ENCODE data around the gene KRTAP10-4. TPM values are rescaled to one million over a fixed set of nuclear protein-coding genes. Genes with fewer than 3 reads are reported as not detected.

The KRTAP10-4 gene
- total RNA-seq, 3 donors from 2014 or later: not detected

DNA sequence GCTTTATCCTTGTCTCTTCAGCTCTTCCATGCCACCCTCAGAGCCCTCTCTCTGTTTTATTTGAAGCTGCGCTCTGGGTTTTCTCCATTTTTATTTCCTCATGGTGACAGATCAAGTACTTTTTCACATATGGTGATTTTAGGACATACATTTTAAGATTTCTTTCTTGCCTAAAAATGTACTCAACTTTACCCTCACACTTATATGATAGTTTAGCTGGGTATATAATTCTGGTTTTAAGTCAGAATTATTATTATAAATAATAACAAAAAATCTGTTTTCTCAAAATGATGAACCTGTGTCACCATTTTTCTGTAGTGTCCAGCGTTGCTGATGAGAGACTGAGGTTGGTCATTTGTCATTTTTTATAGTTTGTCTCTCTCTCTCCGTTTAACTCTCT lies 7.6 kb downstream of the KRTAP10-4 start:
- Histone ChIP-seq H3K4me1 (no peaks in the 10 kb centered on the region), H3K4me3 (no peak overlapping the region), H3K27me3 (peaks cover 0 to 15% of the 10 kb centered on the region in 2 donors), H3K27ac (no peak overlapping the region), H3K36me3 (no peaks in the 10 kb centered on the region), H3K9me3 (peaks cover 29 to 31% of the 10 kb centered on the region in 2 donors)
- intact Hi-C loops (cut with DNase I; ENCODE audit: low total_unique reads): no loop called here
- no peak for DNase-seq (ENCODE audit: low spot score in 2 of 2)
- TF ChIP-seq, protein P1, sequence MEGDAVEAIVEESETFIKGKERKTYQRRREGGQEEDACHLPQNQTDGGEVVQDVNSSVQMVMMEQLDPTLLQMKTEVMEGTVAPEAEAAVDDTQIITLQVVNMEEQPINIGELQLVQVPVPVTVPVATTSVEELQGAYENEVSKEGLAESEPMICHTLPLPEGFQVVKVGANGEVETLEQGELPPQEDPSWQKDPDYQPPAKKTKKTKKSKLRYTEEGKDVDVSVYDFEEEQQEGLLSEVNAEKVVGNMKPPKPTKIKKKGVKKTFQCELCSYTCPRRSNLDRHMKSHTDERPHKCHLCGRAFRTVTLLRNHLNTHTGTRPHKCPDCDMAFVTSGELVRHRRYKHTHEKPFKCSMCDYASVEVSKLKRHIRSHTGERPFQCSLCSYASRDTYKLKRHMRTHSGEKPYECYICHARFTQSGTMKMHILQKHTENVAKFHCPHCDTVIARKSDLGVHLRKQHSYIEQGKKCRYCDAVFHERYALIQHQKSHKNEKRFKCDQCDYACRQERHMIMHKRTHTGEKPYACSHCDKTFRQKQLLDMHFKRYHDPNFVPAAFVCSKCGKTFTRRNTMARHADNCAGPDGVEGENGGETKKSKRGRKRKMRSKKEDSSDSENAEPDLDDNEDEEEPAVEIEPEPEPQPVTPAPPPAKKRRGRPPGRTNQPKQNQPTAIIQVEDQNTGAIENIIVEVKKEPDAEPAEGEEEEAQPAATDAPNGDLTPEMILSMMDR (IDR thresholded peaks at IDR 0.05): no peak
- TF ChIP-seq POLR2A (IDR thresholded peaks at IDR 0.05) (no peak), POLR2AphosphoS5 (IDR thresholded peaks at IDR 0.05) (no peak)

DNA sequence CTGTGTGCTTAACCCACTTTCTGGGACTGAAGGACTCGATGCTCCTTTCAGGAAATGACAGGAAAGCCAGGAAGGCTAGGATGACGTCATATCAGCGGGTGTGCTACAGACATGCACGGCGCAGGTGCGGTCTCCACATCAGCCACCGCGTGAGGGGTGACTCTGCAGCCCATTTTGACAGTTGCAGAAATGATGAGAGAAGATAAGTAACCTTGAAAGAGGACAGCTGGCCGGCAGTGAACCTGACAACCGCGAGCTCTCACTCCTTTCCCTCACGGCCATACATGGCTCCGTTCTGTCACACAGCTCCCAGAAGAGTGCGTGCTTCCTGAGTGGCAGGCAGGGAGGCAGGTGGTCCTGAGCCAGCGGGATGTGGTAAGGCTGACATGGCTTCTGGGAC lies 8.5 kb downstream of the KRTAP10-4 start:
- H3K9me3 ChIP-seq: peaks cover 22 to 30% of the 10 kb centered on the region in 2 donors
- no peak overlapping the region for H3K27ac ChIP-seq
- H3K27me3 ChIP-seq: peaks cover 0 to 19% of the 10 kb centered on the region in 2 donors
- H3K36me3 ChIP-seq: no peaks in the 10 kb centered on the region
- H3K4me1 ChIP-seq: no peaks in the 10 kb centered on the region
- DNase-seq (ENCODE audit: low spot score in 2 of 2): no peak
- intact Hi-C loops (cut with DNase I; ENCODE audit: low total_unique reads): no loop called here
- H3K4me3 ChIP-seq: no peak overlapping the region
- no peak for TF ChIP-seq POLR2AphosphoS5 (IDR thresholded peaks at IDR 0.05)
- TF ChIP-seq, protein P1 (IDR thresholded peaks at IDR 0.05): no peak
- no peak for TF ChIP-seq POLR2A (IDR thresholded peaks at IDR 0.05)

DNA sequence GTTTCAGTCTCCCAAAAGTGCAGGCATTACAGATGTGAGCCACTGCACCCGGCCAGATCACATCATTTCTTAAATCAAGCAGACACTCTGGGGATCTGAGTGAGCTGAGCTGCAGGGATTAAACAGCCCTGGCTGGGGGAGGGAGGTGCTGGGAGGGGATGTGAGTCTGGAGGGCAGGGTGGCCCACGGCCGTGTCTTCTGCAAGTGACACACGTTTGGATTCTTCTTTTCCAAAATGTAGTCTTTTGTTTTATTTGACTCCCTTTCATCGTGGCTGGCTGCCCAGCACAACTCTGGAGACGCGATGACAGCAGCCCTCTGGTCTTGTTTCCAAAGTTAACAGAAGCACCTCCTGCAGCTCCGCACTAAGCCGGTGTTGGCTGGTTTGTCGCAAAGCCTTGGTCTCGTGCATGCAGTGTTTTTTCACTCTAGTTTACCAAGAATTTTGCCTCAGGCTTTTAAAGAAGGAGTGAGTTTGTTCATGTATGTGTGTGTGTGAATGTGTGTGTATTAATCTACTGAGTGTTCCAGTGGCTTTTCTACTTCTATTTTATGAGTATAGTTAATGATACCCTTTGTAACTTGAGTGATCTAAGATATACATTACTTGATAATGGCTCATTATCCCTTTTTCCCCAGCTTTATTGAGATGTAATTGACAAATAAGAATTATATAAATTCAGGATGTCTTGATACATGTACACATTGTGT lies 9.7 kb downstream of the KRTAP10-4 start:
- H3K4me3 ChIP-seq: no peak overlapping the region
- no peaks in the 10 kb centered on the region for H3K36me3 ChIP-seq
- H3K27ac ChIP-seq: no peak overlapping the region
- H3K9me3 ChIP-seq: peaks cover 16 to 25% of the 10 kb centered on the region in 2 donors
- DNase-seq (ENCODE audit: low spot score in 2 of 2): peak in 1 of 2 donors; percentile 33
- intact Hi-C loops (cut with DNase I; ENCODE audit: low total_unique reads): no loop called here
- no peaks in the 10 kb centered on the region for H3K4me1 ChIP-seq
- H3K27me3 ChIP-seq: peaks cover 0 to 19% of the 10 kb centered on the region in 2 donors
- TF ChIP-seq POLR2AphosphoS5 (IDR thresholded peaks at IDR 0.05): no peak
- TF ChIP-seq, protein P1 (IDR thresholded peaks at IDR 0.05): no peak
- no peak for TF ChIP-seq POLR2A (IDR thresholded peaks at IDR 0.05)

DNA sequence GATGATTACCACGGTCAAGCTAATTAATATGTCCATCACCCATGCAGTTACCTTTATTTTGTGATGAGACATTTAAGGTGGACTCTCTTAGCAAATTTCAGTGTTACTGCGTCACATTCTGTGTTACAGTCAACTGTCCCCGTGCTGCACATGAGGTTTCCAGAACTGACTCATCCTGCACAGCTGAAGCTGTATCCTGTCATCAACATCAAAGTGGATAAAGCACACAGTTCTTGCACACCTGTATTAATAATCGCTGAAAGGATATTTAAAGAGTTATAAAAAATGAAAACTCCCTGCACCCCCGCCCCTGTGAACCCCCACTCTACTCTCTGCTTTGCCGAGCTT lies 10.2 kb downstream of the KRTAP10-4 start:
- H3K27ac ChIP-seq: no peak overlapping the region
- H3K4me1 ChIP-seq: no peaks in the 10 kb centered on the region
- H3K4me3 ChIP-seq: no peak overlapping the region
- peaks cover 0 to 15% of the 10 kb centered on the region in 2 donors for H3K27me3 ChIP-seq
- H3K9me3 ChIP-seq: peaks cover 16 to 25% of the 10 kb centered on the region in 2 donors
- DNase-seq (ENCODE audit: low spot score in 2 of 2): no peak
- H3K36me3 ChIP-seq: no peaks in the 10 kb centered on the region
- TF ChIP-seq, protein P1 (IDR thresholded peaks at IDR 0.05): no peak
- TF ChIP-seq POLR2A (IDR thresholded peaks at IDR 0.05) (no peak), POLR2AphosphoS5 (IDR thresholded peaks at IDR 0.05) (no peak)
- intact Hi-C loops (cut with DNase I; ENCODE audit: low total_unique reads): no loop called here

GRCh38 chr21:44585892-44586291 lies 12.4 kb downstream of the KRTAP10-4 start:
- intact Hi-C loops (cut with DNase I; ENCODE audit: low total_unique reads): no loop called here
- Histone ChIP-seq H3K27me3 (peaks cover 0 to 19% of the 10 kb centered on the region in 2 donors), H3K36me3 (no peaks in the 10 kb centered on the region), H3K9me3 (peaks cover 11 to 14% of the 10 kb centered on the region in 2 donors), H3K4me1 (no peaks in the 10 kb centered on the region), H3K4me3 (no peak overlapping the region), H3K27ac (no peak overlapping the region)
- TF ChIP-seq POLR2A (IDR thresholded peaks at IDR 0.05) (no peak), POLR2AphosphoS5 (IDR thresholded peaks at IDR 0.05) (no peak)
- TF ChIP-seq, protein P1 (IDR thresholded peaks at IDR 0.05): no peak
- no peak for DNase-seq (ENCODE audit: low spot score in 2 of 2)
